Neural progenitor cell (in vitro differentiated cells): ENCODE results near the gene CSTF3. TPM values are rescaled to one million over a fixed set of nuclear protein-coding genes. Genes with fewer than 3 reads are reported as not detected.

ENCODE experiments used
- DNase-seq: peaks from one replicate; pipeline ENCODE4 v3.0.0-alpha.2; 2016; ENCODE audit warnings: low spot score
- H2AFZ ChIP-seq: fragments of 200-600 bp; sonication (generic); replicated peaks from 2 replicates; pipeline ENCODE4 v1.6.1; 2016; ENCODE audit warnings: antibody characterized with exemption
- H3F3A ChIP-seq: fragments of 200-600 bp; sonication (generic); 2 replicates; pipeline ENCODE4 v1.6.1; 2016; ENCODE audit warnings: antibody characterized with exemption, low read depth
- H3K27ac ChIP-seq: fragments of 200-600 bp; sonication (generic); 2 replicates; pipeline ENCODE4 v1.5.1; 2016; ENCODE audit warnings: mild to moderate bottlenecking
- H3K27me3 ChIP-seq: fragments of 200-600 bp; sonication (generic); 2 replicates; pipeline ENCODE4 v1.6.1; 2016; ENCODE audit warnings: mild to moderate bottlenecking, moderate library complexity
- H3K36me3 ChIP-seq: fragments of 200-600 bp; sonication (generic); 2 replicates; pipeline ENCODE4 v1.5.1; 2016
- H3K4me1 ChIP-seq: fragments of 200-600 bp; sonication (generic); 2 replicates; pipeline ENCODE4 v1.6.1; 2016; ENCODE audit warnings: mixed run types
- H3K4me2 ChIP-seq: fragments of 200-600 bp; sonication (generic); 2 replicates; pipeline ENCODE4 v1.6.1; 2016
- H3K4me3 ChIP-seq: fragments of 200-600 bp; sonication (generic); 2 replicates; pipeline ENCODE4 v1.5.1; 2016
- H3K79me2 ChIP-seq: fragments of 200-600 bp; sonication (generic); 2 replicates; pipeline ENCODE4 v1.6.1; 2016; ENCODE audit warnings: low read depth
- H3K9ac ChIP-seq: fragments of 200-600 bp; sonication (generic); 2 replicates; pipeline ENCODE4 v1.6.1; 2016
- H3K9me3 ChIP-seq: fragments of 200-600 bp; sonication (generic); 2 replicates; pipeline ENCODE4 v1.5.1; 2016; ENCODE audit warnings: low read depth
- H4K20me1 ChIP-seq: fragments of 200-600 bp; sonication (generic); 2 replicates; pipeline ENCODE4 v1.6.1; 2016; ENCODE audit warnings: low read depth
- H3K27ac Mint-ChIP-seq: 3 replicates; pipeline ENCODE4 v1.8.0; 2021; ENCODE audit warnings: mixed read lengths
- H3K27me3 Mint-ChIP-seq: 2 replicates; pipeline ENCODE4 v1.8.0; 2022; ENCODE audit warnings: low read depth, mild to moderate bottlenecking, inconsistent platforms, moderate library complexity, mixed read lengths; ENCODE audit not compliant: insufficient read depth
- H3K36me3 Mint-ChIP-seq: 3 replicates; pipeline ENCODE4 v1.8.0; 2021; ENCODE audit warnings: mixed read lengths
- H3K4me1 Mint-ChIP-seq: 3 replicates; pipeline ENCODE4 v1.8.0; 2021; ENCODE audit warnings: mixed read lengths
- H3K4me3 Mint-ChIP-seq: 3 replicates; pipeline ENCODE4 v1.8.0; 2021; ENCODE audit warnings: mild to moderate bottlenecking, moderate library complexity, mixed read lengths
- H3K9me3 Mint-ChIP-seq: 3 replicates; pipeline ENCODE4 v1.8.0; 2020; ENCODE audit warnings: mixed read lengths
- CTCF ChIP-seq: fragments of 200-600 bp; sonication (generic); IDR thresholded peaks from 2 replicates; pipeline ENCODE4 v1.5.1; 2017; ENCODE audit warnings: antibody characterized with exemption, mild to moderate bottlenecking
- EZH2 ChIP-seq: fragments of 200-600 bp; sonication (generic); IDR thresholded peaks from 2 replicates; pipeline ENCODE4 v1.6.1; 2017; ENCODE audit warnings: antibody characterized with exemption, mild to moderate bottlenecking, moderate library complexity
- EZH2phosphoT487 ChIP-seq: fragments of 200-600 bp; sonication (generic); IDR thresholded peaks from 2 replicates; pipeline ENCODE4 v1.6.1; 2017; ENCODE audit warnings: antibody characterized with exemption
- total RNA-seq: library from RNA; depleted of rRNA; stranded (reverse); fragments of >200 nt; gene quantifications from 2 replicates; pipeline ENCODE4 v1.2.3, GENCODE V29; 2015; ENCODE audit warnings: low replicate concordance

Gene CSTF3
- total RNA-seq, 1 donor from 2014 or later, result 76.6 TPM

GRCh38 chr11:33068611-33069340, 92.5 kb downstream of the CSTF3 start:
- Histone ChIP-seq H3K79me2 (no peaks in the 10 kb centered on the region), H3K4me2 (no peak overlapping the region), H3K27ac (no peak overlapping the region), H2AFZ (no peak overlapping the region), H3F3A (peaks cover 7% of the 10 kb centered on the region), H3K9me3 (no peaks in the 10 kb centered on the region), H3K4me3 (no peak overlapping the region), H4K20me1 (no peaks in the 10 kb centered on the region), H3K4me1 (no peaks in the 10 kb centered on the region), H3K36me3 (no peaks in the 10 kb centered on the region), H3K9ac (no peak overlapping the region), H3K27me3 (no peaks in the 10 kb centered on the region)
- Mint-ChIP-seq H3K27ac (no peak overlapping the region), H3K4me3 (no peak overlapping the region), H3K4me1 (peaks cover 11% of the 10 kb centered on the region), H3K36me3 (peaks cover 23% of the 10 kb centered on the region), H3K27me3 (peaks cover 2% of the 10 kb centered on the region), H3K9me3 (no peaks in the 10 kb centered on the region)
- DNase-seq, result no peak
- no peak for TF ChIP-seq EZH2phosphoT487
- no peak for TF ChIP-seq CTCF
- no peak for TF ChIP-seq EZH2

GRCh38 chr11:33067294-33067693, 94.0 kb downstream of the CSTF3 start:
- Histone ChIP-seq H3K79me2 (no peaks in the 10 kb centered on the region), H3K27me3 (no peaks in the 10 kb centered on the region), H3K4me2 (no peak overlapping the region), H3K36me3 (no peaks in the 10 kb centered on the region), H2AFZ (no peak overlapping the region), H3K27ac (no peak overlapping the region), H3F3A (peaks cover 7% of the 10 kb centered on the region), H3K4me3 (no peak overlapping the region), H3K4me1 (no peaks in the 10 kb centered on the region), H3K9me3 (no peaks in the 10 kb centered on the region), H3K9ac (no peak overlapping the region), H4K20me1 (no peaks in the 10 kb centered on the region)
- Mint-ChIP-seq H3K9me3 (no peaks in the 10 kb centered on the region), H3K27ac (no peak overlapping the region), H3K27me3 (peaks cover 2% of the 10 kb centered on the region), H3K4me3 (no peak overlapping the region), H3K4me1 (peaks cover 4% of the 10 kb centered on the region), H3K36me3 (peaks cover 18% of the 10 kb centered on the region)
- no peak for TF ChIP-seq EZH2
- no peak for TF ChIP-seq CTCF
- no peak for TF ChIP-seq EZH2phosphoT487
- DNase-seq, result no peak

- no peaks in the 10 kb centered on the region for H3K27me3 Mint-ChIP-seq
- Histone ChIP-seq H3K27me3 (no peaks in the 10 kb centered on the region), H3K79me2 (no peaks in the 10 kb centered on the region), H3K9me3 (no peaks in the 10 kb centered on the region), H3K9ac (no peak overlapping the region), H3K4me2 (no peak overlapping the region), H3K4me1 (no peaks in the 10 kb centered on the region), H3K4me3 (no peak overlapping the region), H3F3A (peaks cover 7% of the 10 kb centered on the region), H4K20me1 (no peaks in the 10 kb centered on the region), H2AFZ (no peak overlapping the region), H3K27ac (no peak overlapping the region), H3K36me3 (no peaks in the 10 kb centered on the region)
- H3K27ac Mint-ChIP-seq, result no peak overlapping the region
- TF ChIP-seq EZH2phosphoT487 (no peak), EZH2 (no peak), CTCF (peak; percentile 92)
- peak; percentile 86 for DNase-seq
- H3K4me3 Mint-ChIP-seq, result no peak overlapping the region
- no peaks in the 10 kb centered on the region for H3K9me3 Mint-ChIP-seq
- peaks cover 3% of the 10 kb centered on the region for H3K4me1 Mint-ChIP-seq
- H3K36me3 Mint-ChIP-seq, result peaks cover 16% of the 10 kb centered on the region
Measured at GRCh38 chr11:33065445-33066178, 95.7 kb downstream of the CSTF3 start.
